ENCODE measurements around the gene RALGAPA2. TPM values are rescaled to one million over a fixed set of nuclear protein-coding genes. Genes with fewer than 3 reads are reported as not detected.

RALGAPA2 gene
- total and polyA plus RNA-seq, 7 experiments from 2014 or later: 6.7 to 45.4 (median 34.9) TPM

DNA sequence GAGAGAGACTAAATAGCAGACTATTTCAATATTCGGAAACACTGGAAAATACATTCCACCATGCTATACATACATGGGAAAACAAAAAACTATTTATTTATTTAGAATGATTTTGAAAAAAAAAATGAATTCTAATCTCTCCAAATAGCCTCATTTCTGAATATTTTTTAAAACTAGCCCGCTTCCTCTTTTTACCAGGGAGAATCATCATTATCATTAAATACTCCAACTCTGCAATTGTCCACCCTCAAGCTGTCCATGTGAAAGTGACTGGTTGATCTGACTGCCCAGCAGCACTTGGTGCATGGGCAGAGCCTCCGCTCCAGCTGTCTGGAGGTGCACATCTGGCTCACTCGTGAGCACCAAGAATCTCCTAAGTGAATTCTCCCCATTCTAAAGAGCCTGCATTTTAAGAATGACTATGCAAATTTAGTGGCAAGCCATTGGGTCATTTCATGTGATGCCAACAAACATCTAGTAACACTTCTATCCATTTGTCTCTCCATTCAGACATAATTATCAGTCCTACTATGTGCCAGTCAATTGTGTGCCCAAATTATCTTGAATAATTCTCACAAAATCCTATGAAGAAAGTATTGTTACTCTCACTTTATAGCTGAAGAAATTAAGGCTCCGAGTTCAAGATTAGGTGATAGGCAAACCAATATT, 279.7 kb downstream of the RALGAPA2 start:
- Mint-ChIP-seq H3K36me3 (peaks cover 0 to 60% (median 18%) of the 10 kb centered on the region in 5 donors), H3K27me3 (no peaks in the 10 kb centered on the region), H3K4me3 (no peak overlapping the region), H3K27ac (peak overlapping the region in 1 of 9 donors; percentile 68), H3K4me1 (peaks cover 0 to 5% (median 0%) of the 10 kb centered on the region in 7 donors), H3K9me3 (peaks cover 0 to 2% (median 0%) of the 10 kb centered on the region in 11 donors)
- H3K4me1 ChIP-seq (ENCODE audit: control insufficient read depth in 2 of 2, insufficient read depth in 2 of 2, low read length in 2 of 2): no peaks in the 10 kb centered on the region
- H3K27ac ChIP-seq (ENCODE audit: low read depth, low read length): no peak overlapping the region
- H3K4me3 ChIP-seq (ENCODE audit: low read length): no peak overlapping the region
- no peaks in the 10 kb centered on the region for H3K27me3 ChIP-seq (ENCODE audit: control insufficient read depth in 2 of 2, insufficient read depth in 2 of 2, low read length in 2 of 2)
- intact Hi-C loops (cut with micrococcal nuclease): no loop called here
- DNase-seq: no peak
- ChIA-PET CTCF (no interaction called here), POLR2A (no interaction called here)
- no peak for ATAC-seq
- H3K9me3 ChIP-seq (ENCODE audit: control insufficient read depth in 2 of 3, low read length in 3 of 3): no peaks in the 10 kb centered on the region
- peaks cover 0 to 11% (median 0%) of the 10 kb centered on the region in 3 experiments for H3K36me3 ChIP-seq (ENCODE audit: control insufficient read depth in 2 of 3, insufficient read depth in 3 of 3, low read length in 3 of 3)

DNA sequence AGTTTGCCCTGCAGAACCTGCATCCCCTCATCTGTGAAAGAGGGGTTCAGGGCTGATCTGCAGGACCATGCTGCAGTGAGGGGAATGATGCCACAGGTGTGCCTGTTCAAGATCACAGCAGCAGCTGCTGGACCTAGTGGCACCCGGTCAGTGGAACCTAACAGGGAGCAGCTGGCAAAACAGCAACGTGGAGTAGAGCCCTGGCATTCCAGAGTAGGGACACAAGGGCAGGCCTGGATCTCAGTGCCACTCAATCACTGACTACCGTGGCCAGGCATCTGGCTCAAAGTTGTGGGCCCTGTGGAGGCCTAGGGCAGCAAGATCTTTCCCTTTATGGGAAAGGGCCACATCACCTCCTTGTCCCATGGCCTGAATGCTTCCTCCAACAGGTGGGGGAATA, 282.4 kb downstream of the RALGAPA2 start:
- peaks cover 0 to 2% (median 0%) of the 10 kb centered on the region in 11 donors for H3K9me3 Mint-ChIP-seq
- ChIA-PET CTCF (no interaction called here), POLR2A (no interaction called here)
- H3K4me1 Mint-ChIP-seq: peaks cover 0 to 5% (median 0%) of the 10 kb centered on the region in 7 donors
- Histone ChIP-seq H3K9me3 (ENCODE audit: control insufficient read depth in 2 of 3, low read length in 3 of 3) (no peaks in the 10 kb centered on the region), H3K4me1 (ENCODE audit: control insufficient read depth in 2 of 2, insufficient read depth in 2 of 2, low read length in 2 of 2) (no peaks in the 10 kb centered on the region), H3K27me3 (ENCODE audit: control insufficient read depth in 2 of 2, insufficient read depth in 2 of 2, low read length in 2 of 2) (no peaks in the 10 kb centered on the region), H3K4me3 (ENCODE audit: low read length) (no peak overlapping the region), H3K27ac (ENCODE audit: low read depth, low read length) (no peak overlapping the region), H3K36me3 (ENCODE audit: control insufficient read depth in 2 of 3, insufficient read depth in 3 of 3, low read length in 3 of 3) (no peaks in the 10 kb centered on the region)
- no peak for DNase-seq
- H3K27ac Mint-ChIP-seq: no peak overlapping the region
- H3K4me3 Mint-ChIP-seq: no peak overlapping the region
- no peaks in the 10 kb centered on the region for H3K27me3 Mint-ChIP-seq
- intact Hi-C loops (cut with micrococcal nuclease): no loop called here
- peaks cover 0 to 54% (median 8%) of the 10 kb centered on the region in 5 donors for H3K36me3 Mint-ChIP-seq
- ATAC-seq: no peak

DNA sequence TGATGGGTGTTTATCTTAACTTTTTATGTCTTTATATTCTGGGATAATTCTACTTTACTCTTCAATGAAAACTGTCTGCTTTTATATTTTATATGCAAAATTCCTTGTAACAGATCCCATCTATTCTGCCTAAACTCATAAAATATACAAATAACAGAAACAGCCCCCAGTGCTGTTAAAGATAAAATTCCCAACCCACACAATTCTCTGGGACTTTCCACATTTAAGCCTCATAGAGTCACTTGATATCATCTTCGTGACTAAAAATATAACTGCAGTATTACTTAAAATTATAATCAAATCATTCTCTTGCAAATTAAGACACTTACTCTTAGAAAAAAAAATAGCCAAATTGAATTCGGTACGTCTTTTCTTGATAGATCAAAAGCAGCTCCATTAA, 284.4 kb downstream of the RALGAPA2 start:
- DNase-seq (no peak), ATAC-seq (no peak)
- POLR2A ChIA-PET: no interaction called here
- intact Hi-C loops (cut with micrococcal nuclease): no loop called here
- no peak overlapping the region for H3K4me3 ChIP-seq (ENCODE audit: low read length)
- Mint-ChIP-seq H3K27me3 (no peaks in the 10 kb centered on the region), H3K36me3 (peaks cover 0 to 47% (median 7%) of the 10 kb centered on the region in 5 donors), H3K27ac (no peak overlapping the region), H3K4me1 (peaks cover 0 to 5% (median 0%) of the 10 kb centered on the region in 7 donors), H3K4me3 (no peak overlapping the region), H3K9me3 (peaks cover 0 to 2% (median 0%) of the 10 kb centered on the region in 11 donors)
- peaks cover 0 to 2% (median 0%) of the 10 kb centered on the region in 3 experiments for H3K36me3 ChIP-seq (ENCODE audit: control insufficient read depth in 2 of 3, insufficient read depth in 3 of 3, low read length in 3 of 3)
- H3K27ac ChIP-seq (ENCODE audit: low read depth, low read length): no peak overlapping the region
- CTCF ChIA-PET: no interaction called here
- no peaks in the 10 kb centered on the region for H3K27me3 ChIP-seq (ENCODE audit: control insufficient read depth in 2 of 2, insufficient read depth in 2 of 2, low read length in 2 of 2)
- no peaks in the 10 kb centered on the region for H3K4me1 ChIP-seq (ENCODE audit: control insufficient read depth in 2 of 2, insufficient read depth in 2 of 2, low read length in 2 of 2)
- H3K9me3 ChIP-seq (ENCODE audit: control insufficient read depth in 2 of 3, low read length in 3 of 3): no peaks in the 10 kb centered on the region

DNA sequence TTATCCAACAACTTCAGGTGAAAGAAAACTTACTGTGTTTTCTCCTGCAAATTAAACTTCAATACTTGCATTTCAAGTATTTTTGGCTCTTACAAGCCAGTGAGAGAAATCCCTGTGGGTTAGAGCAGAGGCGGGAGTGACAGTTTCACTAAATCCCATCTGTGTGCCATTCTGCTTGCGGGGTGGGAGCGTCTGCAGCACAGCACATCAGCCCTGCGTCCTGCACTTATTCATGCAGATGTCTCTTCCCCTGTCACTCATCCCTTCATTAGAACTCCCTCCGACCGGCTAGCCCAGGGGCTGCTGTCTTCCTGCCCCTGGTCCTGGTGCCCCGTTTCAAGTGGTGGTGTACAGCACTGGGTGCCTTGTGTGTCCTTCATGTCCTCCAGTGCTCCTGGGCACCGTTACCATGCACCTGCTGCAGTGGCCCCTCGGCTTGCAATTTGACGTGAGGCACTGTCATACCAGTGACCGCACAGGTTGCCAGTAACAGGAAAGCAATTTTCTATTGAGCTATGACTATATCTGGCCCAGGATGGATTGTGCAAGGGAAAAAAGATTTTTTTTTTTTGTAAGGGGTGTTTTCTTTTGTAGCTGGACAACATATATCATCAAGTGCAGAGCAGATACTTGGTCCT, 285.1 kb downstream of the RALGAPA2 start:
- Histone ChIP-seq H3K36me3 (ENCODE audit: control insufficient read depth in 2 of 3, insufficient read depth in 3 of 3, low read length in 3 of 3) (peaks cover 0 to 4% (median 0%) of the 10 kb centered on the region in 3 experiments), H3K27me3 (ENCODE audit: control insufficient read depth in 2 of 2, insufficient read depth in 2 of 2, low read length in 2 of 2) (no peaks in the 10 kb centered on the region), H3K4me3 (ENCODE audit: low read length) (no peak overlapping the region), H3K27ac (ENCODE audit: low read depth, low read length) (no peak overlapping the region), H3K4me1 (ENCODE audit: control insufficient read depth in 2 of 2, insufficient read depth in 2 of 2, low read length in 2 of 2) (no peaks in the 10 kb centered on the region), H3K9me3 (ENCODE audit: control insufficient read depth in 2 of 3, low read length in 3 of 3) (no peaks in the 10 kb centered on the region)
- Mint-ChIP-seq H3K27ac (no peak overlapping the region), H3K4me3 (no peak overlapping the region), H3K27me3 (no peaks in the 10 kb centered on the region), H3K9me3 (peaks cover 0 to 2% (median 0%) of the 10 kb centered on the region in 11 donors), H3K4me1 (peaks cover 0 to 5% (median 0%) of the 10 kb centered on the region in 7 donors), H3K36me3 (peaks cover 0 to 48% (median 11%) of the 10 kb centered on the region in 5 donors)
- CTCF ChIA-PET: no interaction called here
- POLR2A ChIA-PET: no interaction called here
- intact Hi-C loops (cut with micrococcal nuclease): no loop called here
- DNase-seq: no peak
- ATAC-seq: no peak

DNA sequence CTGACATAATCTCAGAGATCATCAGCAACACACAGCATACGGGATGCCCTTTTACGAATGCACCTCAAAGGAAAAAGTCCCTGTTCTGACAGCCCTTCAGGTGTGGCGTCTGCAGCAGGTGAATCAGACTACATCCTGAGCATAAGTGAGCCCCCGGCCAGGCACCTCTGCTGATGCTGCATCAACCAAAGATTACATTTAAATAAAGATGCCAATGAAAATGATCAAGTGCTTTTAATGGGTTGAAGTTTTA, 285.9 kb downstream of the RALGAPA2 start:
- Mint-ChIP-seq H3K9me3 (peaks cover 0 to 2% (median 0%) of the 10 kb centered on the region in 11 donors), H3K4me1 (peaks cover 0 to 5% (median 0%) of the 10 kb centered on the region in 7 donors), H3K27ac (no peak overlapping the region), H3K4me3 (no peak overlapping the region), H3K36me3 (peaks cover 0 to 50% (median 16%) of the 10 kb centered on the region in 5 donors), H3K27me3 (no peaks in the 10 kb centered on the region)
- intact Hi-C loops (cut with micrococcal nuclease): no loop called here
- Histone ChIP-seq H3K27me3 (ENCODE audit: control insufficient read depth in 2 of 2, insufficient read depth in 2 of 2, low read length in 2 of 2) (no peaks in the 10 kb centered on the region), H3K9me3 (ENCODE audit: control insufficient read depth in 2 of 3, low read length in 3 of 3) (no peaks in the 10 kb centered on the region), H3K4me3 (ENCODE audit: low read length) (no peak overlapping the region), H3K4me1 (ENCODE audit: control insufficient read depth in 2 of 2, insufficient read depth in 2 of 2, low read length in 2 of 2) (no peaks in the 10 kb centered on the region), H3K27ac (ENCODE audit: low read depth, low read length) (no peak overlapping the region), H3K36me3 (ENCODE audit: control insufficient read depth in 2 of 3, insufficient read depth in 3 of 3, low read length in 3 of 3) (peaks cover 0 to 4% (median 0%) of the 10 kb centered on the region in 3 experiments)
- DNase-seq: no peak
- ChIA-PET CTCF (no interaction called here), POLR2A (no interaction called here)
- no peak for ATAC-seq

DNA sequence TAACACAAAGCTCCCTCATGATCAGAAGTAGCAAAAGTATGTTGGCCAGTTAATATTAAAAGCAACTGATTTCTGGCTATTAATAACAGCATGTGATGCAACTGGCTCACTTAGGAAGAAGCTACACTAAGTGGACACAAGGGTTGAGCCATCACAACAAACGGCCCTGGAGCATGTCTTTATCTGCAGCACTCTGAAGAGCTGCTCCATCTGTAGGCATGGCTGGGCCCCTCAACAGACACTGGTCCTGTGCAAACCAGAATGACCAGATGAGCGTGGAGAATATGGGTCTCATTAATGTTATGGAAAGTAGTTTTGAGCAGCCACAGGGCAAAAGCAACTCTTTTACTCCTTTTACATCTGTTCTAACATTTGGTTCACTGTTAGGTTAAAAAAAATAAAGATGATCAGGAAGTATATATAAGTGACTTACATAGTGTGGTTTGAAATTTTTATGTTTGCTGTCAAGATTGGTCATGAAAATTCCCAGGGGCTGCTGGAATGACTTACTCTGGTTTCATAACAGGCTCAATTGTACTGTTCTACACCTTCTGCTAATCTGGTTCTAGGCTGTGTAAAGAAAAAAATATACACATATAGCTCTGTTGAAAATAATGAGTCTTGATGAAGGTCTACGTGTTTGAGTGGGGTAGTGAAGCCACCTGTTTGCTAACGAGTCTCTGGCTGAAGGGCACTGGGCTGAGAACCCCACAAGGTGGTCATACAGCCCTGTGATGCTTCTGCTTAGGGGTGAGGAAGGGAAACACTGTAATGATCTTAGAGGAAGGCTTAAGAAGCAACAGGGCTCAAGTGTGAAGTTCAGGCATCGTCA, 286.4 kb downstream of the RALGAPA2 start:
- H3K4me1 ChIP-seq (ENCODE audit: control insufficient read depth in 2 of 2, insufficient read depth in 2 of 2, low read length in 2 of 2): no peaks in the 10 kb centered on the region
- ATAC-seq (no peak), DNase-seq (no peak)
- H3K27me3 ChIP-seq (ENCODE audit: control insufficient read depth in 2 of 2, insufficient read depth in 2 of 2, low read length in 2 of 2): no peaks in the 10 kb centered on the region
- intact Hi-C loops (cut with micrococcal nuclease): no loop called here
- Mint-ChIP-seq H3K9me3 (peaks cover 0 to under 1% (median 0%) of the 10 kb centered on the region in 11 donors), H3K27me3 (no peaks in the 10 kb centered on the region), H3K4me3 (no peak overlapping the region), H3K36me3 (peaks cover 0 to 49% (median 16%) of the 10 kb centered on the region in 5 donors), H3K27ac (no peak overlapping the region), H3K4me1 (peaks cover 0 to 3% (median 0%) of the 10 kb centered on the region in 7 donors)
- no peak overlapping the region for H3K27ac ChIP-seq (ENCODE audit: low read depth, low read length)
- peaks cover 0 to 4% (median 0%) of the 10 kb centered on the region in 3 experiments for H3K36me3 ChIP-seq (ENCODE audit: control insufficient read depth in 2 of 3, insufficient read depth in 3 of 3, low read length in 3 of 3)
- H3K4me3 ChIP-seq (ENCODE audit: low read length): no peak overlapping the region
- ChIA-PET CTCF (no interaction called here), POLR2A (no interaction called here)
- H3K9me3 ChIP-seq (ENCODE audit: control insufficient read depth in 2 of 3, low read length in 3 of 3): no peaks in the 10 kb centered on the region

All from naive thymus-derived CD4-positive, alpha-beta T cell (primary cell).